GM21825 (cell line): Measurements from ENCODE around the gene CYBA.
"Not testable (repeated sequence)": the region's sequence is repeated elsewhere in the genome, so short reads cannot be mapped to it uniquely, and the experiment has no call there.

ENCODE experiments used
- ATAC-seq: cut with Tn5 transposase; IDR thresholded peaks from one replicate; pipeline ENCODE4 v1.9.1; 2021; ENCODE audit warnings: mild to moderate bottlenecking, moderate library complexity; ENCODE audit not compliant: unreplicated experiment

Gene CYBA

DNA sequence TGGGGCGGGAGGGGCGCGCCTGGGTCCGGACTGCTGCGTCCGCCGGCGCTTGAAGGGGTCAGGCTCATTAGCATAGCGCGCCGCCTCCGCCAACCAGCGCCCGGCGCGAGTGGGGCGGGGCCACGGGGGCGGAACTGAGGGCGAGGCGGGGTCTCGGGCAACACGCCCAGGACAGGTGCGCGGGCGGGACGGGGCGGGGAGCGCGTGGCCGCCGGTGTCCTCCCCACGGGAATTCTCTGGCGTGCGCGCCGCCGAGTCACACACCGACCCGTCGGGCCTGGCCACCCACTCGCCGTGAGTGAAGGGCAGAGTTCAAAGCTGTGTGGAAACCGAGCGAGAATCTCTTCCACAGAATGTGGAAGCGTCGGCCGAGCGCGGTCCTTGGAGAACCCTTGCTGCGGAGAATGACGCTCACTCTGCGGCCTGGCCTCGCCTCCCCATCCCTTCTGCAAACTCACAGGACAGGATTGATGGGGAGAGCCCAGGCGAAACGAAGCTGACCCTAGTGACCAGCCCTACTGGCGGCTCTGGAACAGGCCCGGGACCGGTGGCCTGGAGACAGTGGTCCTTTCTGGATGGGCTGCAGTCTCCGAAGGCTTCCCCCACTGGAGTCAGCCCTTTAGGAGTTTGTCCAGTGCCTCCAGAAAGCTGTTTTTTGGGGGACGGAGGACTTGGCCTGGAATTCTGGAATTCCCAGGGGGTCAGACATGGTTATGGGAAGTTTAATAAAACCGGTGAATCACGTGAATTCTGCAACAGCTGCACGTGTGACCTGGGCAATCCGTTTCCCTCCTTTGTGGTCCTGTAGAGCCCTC, 35.8 kb upstream of the CYBA start, which contains the start of gene SNAI3:
Gene SNAI3, minus strand, starts transcription at position 69 of the 815 bp plus-strand sequence. CDS start 101 bp downstream, outside the sequence.
- ATAC-seq = peak; percentile 65

- ATAC-seq = peak; percentile 5
Measured at GRCh38 chr16:88686062-88686438, 35.2 kb upstream of the CYBA start.

DNA sequence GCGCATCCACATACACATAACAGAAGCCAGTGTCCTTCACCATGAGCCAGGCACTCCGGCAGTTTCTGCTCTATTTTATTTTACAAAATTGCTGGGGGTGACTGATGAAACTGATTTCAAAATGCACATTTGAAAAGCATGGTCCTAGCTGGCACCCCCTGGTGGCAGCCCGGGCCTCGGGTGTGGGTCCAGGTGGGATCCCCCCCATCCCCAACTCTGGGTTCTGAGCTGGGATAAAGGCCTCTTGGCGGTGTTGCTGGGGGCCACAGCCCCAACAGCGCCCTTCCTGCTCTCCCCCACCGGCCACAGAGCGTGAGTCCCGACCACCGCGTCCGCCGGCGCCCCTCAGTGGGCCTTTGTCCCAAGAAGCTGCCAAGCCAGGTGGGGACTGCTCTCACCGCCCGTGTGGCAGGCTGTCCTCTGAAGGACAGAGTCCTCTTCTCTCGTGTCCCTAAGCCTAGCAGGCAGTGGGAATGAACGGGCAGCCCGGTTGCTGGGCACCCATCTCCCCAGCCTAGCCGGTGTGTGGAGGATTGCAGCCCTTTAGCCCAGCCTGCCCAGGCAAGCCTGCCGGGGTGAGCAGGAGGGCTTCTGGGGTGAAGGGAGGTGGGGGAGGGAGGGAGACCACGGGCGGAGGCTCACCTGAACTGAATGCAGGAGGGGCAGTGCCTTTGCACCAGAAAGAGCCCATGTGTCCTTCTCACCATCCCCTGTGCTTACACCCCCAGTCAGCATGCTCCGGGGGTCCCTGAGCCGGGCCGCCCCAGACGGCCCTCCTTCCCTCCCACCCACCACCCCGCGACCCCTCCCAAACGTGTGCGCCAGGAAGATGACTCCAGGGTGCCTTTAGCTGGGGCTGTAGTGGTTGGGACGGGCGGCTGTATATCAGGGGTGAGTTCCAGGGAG, 34.6 kb upstream of the CYBA start:
- no peak for ATAC-seq

- ATAC-seq = no peak
Measured at GRCh38 chr16:88684569-88685155, 33.8 kb upstream of the CYBA start.

DNA sequence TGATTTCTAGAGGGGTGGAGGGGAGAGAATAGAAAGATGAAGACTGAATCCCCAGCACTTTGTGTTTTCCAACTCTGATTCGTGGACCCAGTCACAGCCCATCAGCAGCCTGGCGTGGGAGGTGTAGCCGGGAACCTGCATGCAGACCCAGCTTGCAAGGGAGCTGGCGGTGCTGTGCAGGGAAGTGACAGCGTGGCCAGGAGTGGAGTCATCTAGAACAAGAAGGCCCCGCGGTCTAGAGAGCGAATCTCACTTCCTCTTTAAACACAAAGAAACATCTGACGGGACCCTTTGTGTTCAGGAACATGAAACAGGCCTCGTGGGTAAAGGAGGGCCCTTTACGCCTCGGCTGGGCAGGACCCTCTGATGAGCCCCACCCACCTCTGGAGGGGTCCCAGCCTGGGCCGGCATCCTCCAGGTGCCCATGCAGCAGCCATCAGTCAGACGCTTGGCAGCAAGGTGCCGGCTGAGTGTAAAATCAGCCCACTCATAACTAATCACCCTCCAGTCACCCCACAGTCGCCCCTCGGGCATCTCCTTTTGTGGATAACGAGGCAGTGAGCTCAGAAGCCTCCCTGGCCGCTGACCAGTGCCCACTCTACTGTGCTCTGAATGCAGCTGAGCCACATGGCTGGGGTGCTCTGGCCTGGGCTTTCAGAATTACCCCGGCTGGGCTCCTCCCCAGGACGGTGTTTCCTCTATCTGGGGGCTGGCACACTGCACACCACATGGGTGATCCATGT, 31.0 kb upstream of the CYBA start:
- peak; percentile 66 for ATAC-seq

DNA sequence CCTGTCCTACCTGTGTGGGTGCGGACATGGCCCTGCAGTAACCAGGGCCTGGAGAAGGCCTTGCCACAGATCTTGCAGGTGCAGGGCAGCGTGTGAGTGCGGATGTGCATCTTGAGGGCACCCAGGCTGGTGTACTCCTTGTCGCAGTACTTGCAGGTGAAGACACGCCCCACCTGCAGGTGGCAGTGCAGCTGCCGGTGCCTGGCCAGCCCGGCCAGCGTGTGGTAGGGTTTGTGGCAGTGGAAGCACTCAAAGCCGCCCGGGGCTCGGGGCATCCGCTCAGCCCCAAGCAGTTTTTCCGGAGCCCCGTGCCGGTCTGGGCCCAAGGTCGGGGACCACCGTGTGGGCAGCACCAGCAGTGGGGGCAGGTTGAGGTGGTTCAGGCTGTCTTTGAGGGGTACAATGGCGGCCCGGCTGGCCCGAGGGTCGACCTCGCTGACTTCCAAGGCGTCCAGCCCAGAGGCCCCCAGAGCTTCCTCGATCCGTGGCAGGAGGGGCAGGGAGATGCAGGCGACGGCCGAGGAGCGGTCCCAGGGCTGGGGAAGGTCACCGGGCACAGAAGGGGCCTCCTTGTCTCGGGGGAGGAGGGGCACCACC, 30.3 kb upstream of the CYBA start:
- ATAC-seq = peak; percentile 2

- ATAC-seq = no peak
Measured at GRCh38 chr16:88680554-88681083, 29.8 kb upstream of the CYBA start.

DNA sequence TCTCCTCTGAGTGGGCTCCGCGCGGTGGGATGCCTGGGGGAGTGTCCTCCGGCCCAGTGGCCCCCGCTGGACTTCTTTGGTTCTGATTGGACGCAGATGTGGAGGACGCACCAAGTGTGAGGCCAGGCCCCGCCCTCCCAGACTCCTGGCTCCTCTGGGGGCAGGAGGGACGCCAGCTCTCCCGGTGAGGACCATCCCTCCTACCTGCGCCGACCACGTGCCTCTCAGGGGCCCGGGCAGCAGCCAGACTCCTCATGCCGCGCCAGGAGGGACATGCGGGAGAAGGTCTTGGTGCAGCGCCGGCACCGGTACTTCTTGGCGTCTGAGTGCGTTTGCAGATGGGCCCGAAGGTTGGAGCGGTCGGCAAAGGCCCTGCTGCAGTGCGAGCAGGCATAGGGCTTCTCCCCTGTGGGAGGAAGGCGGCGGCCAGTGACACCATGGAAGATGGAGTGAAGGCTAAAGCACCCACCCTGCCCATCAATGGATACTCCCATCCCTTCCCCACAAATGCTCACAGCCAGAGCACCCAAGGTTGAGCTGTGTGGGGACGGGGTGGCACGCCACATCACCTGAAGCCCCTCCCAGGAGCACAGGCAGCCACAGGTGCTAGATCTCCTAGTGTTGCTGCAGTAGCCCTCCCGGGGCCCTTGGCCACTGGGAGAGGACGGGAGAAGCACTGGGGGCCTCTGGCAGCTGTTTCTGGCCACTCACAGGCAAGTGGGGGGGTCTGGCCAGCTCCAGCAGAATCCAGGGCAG, 27.5 kb upstream of the CYBA start:
- no peak for ATAC-seq

DNA sequence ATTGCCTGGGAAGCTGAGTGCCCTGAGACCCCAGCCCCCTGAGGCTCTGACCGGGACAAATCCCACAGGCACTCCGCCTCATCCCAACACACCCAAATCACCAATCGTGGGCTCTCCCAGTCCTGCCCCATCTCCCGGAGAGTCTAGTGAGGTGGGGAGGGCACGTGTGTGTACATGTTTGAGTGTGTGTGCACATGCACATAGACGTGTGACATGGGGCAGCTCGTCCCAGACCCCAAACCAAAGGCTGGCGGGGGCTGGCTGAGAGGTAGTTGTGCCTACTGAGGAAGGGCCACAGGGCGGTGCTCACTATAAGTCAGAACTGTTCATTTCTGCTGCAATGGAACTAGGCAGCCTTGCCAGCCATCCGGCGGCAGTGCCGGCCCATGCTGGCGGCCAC, 26.9 kb upstream of the CYBA start:
- no peak for ATAC-seq

DNA sequence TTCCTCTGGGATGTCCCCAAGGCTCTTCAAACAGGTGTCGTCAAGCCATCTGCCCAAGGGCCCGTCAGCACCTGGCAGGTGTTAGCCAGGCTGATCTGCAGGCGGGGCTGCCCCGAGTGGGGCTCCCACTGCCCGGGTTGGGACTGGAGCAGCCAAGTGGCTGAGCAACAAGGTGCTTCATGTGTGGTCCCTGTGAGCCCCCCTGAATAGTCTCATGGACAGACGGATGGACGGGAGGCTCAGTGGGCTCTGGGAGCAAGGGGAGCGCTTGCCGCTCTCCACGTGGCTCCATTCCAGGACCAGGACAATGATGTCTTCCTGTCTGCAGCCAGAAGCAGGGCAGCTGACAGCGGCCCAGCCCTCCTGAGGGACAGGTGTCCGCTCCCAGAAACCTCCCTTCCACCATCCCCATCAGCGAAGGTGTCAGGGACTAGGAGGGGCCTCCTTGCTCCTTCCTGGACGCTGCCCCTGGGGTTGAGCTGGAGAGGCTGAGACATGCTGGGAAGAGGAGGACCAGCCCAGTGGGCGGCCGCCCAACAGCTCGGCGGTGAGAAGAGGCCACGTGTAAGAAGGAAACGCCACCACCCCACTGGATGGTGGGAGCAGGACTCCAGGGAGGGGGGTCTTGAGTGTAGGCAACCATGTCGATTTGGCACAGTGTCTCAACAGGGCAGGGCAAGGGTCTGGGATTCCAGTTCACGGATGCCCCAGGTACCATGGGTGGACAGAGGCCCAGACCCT, 25.8 kb upstream of the CYBA start:
- no peak for ATAC-seq

GRCh38 chr16:88673716-88674379, 23.0 kb upstream of the CYBA start:
- no peak for ATAC-seq

- no peak for ATAC-seq
Measured at GRCh38 chr16:88672776-88673175, 21.9 kb upstream of the CYBA start.

- no peak for ATAC-seq
Measured at GRCh38 chr16:88671806-88672205, 21.0 kb upstream of the CYBA start.

DNA sequence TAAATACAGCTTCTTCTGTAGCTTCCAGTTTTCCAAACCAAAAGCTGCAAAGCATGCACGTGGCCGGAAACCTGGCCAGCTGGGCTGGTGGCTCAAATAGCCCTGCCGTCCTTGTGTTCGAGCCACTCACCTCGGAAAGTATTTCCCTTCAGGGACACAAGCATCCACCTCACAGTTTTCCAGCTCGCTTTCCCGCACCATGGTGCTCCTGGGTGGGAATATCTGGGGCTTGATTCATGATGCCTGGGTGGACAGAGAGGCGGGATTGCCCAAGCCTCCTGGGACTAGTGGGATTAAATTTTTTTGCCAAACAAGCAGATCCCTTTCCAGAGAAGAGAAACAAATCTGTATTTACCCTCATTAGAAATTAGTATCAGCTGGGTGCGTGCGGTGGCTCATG, 19.1 kb upstream of the CYBA start:
- no peak for ATAC-seq

DNA sequence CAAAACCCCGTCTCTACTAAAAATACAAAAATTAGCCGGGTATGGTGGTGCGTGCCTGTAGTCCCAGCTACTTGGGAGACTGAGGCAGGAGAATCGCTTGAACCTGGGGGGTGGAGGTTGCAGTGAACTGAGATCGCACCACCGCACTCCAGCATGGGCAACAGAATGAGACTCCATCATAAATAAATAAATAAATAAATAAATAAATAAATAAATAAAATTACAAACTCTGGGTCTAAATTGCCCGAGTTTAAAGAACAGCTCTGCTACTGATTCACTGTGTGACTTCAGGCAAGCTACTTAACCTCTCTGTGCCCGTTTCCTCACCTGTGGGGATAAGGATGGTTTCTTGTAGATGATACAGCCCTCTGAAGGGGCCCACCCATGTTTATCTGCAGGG, 18.6 kb upstream of the CYBA start:
- not testable (repeated sequence) for ATAC-seq

- no peak for ATAC-seq
Measured at GRCh38 chr16:88667461-88667860, 16.6 kb upstream of the CYBA start.

DNA sequence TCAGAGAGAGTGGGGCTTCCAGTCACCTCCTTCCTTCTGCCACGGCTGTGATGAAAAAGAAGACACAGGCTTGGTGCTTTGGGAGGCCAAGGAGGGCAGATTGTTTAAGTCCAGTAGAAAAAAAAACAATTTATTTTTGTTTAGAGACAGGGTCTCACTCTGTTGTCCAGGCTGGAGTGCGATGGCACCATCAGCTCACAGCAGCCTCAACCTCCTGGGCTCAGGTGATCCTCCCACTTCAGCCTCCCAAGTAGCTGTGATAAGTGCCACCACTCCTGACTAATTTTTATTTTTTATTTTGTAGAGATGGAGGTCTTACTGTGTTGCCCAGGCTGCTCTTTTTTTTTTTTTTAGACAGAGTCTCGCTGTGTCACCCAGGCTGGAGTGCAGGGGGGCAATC, 14.7 kb upstream of the CYBA start:
- no peak for ATAC-seq

DNA sequence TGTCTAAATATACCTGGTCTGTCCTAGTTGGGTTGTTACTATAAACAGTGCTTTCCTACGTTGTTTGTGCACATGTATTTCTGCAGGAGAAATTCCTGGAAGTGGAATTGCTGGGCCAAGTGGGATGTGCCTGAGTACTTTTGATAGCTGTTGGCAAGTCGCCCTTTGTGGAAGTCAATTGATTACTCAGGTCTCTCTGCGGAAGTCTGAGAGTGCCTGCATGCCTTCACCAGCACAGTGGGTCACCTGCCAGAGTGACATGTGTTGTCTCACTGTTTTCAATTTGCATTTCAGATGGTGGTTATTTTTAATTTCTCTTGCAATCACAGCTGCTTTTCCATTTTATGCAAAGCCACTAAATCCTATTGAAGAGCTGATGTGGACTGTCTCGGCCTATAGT, 14.3 kb upstream of the CYBA start:
- no peak for ATAC-seq
